ENCODE results near the gene EEF1AKMT2. TPM values are rescaled to one million over a fixed set of nuclear protein-coding genes. Genes with fewer than 3 reads are reported as not detected.

Gene EEF1AKMT2
- total RNA-seq, 1 donor from 2014 or later = 41.0 TPM

GRCh38 chr10:124763267-124763666 is 28.4 kb downstream of the EEF1AKMT2 start:
- Histone ChIP-seq H3K9ac (no peak overlapping the region), H3K9me3 (ENCODE audit: low read depth) (no peaks in the 10 kb centered on the region), H3K27ac (no peak overlapping the region), H4K20me1 (ENCODE audit: low read depth) (peaks cover 12% of the 10 kb centered on the region), H3K36me3 (peaks cover 31% of the 10 kb centered on the region), H3F3A (ENCODE audit: low read depth) (peaks cover 4% of the 10 kb centered on the region), H2AFZ (replicated peaks) (no peak overlapping the region), H3K27me3 (no peaks in the 10 kb centered on the region), H3K4me3 (no peak overlapping the region), H3K4me2 (no peak overlapping the region), H3K4me1 (no peaks in the 10 kb centered on the region), H3K79me2 (ENCODE audit: low read depth) (no peaks in the 10 kb centered on the region)
- no peaks in the 10 kb centered on the region for H3K9me3 Mint-ChIP-seq
- no peaks in the 10 kb centered on the region for H3K27me3 Mint-ChIP-seq (ENCODE audit: insufficient read depth, low read depth)
- TF ChIP-seq EZH2phosphoT487 (IDR thresholded peaks at IDR 0.05) = no peak
- TF ChIP-seq CTCF (IDR thresholded peaks at IDR 0.05) = no peak
- no peak for TF ChIP-seq EZH2 (IDR thresholded peaks at IDR 0.05)
- DNase-seq (ENCODE audit: low spot score) = no peak
- no peak overlapping the region for H3K4me3 Mint-ChIP-seq
- no peaks in the 10 kb centered on the region for H3K4me1 Mint-ChIP-seq
- no peak overlapping the region for H3K27ac Mint-ChIP-seq
- peaks cover 17% of the 10 kb centered on the region for H3K36me3 Mint-ChIP-seq

GRCh38 chr10:124762281-124762680 is 29.4 kb downstream of the EEF1AKMT2 start:
- peaks cover 12% of the 10 kb centered on the region for H4K20me1 ChIP-seq (ENCODE audit: low read depth)
- H3K4me1 Mint-ChIP-seq = peaks cover 3% of the 10 kb centered on the region
- no peak overlapping the region for H3K4me2 ChIP-seq
- H3K79me2 ChIP-seq (ENCODE audit: low read depth) = no peaks in the 10 kb centered on the region
- no peak overlapping the region for H3K9ac ChIP-seq
- DNase-seq (ENCODE audit: low spot score) = no peak
- H3K27me3 Mint-ChIP-seq (ENCODE audit: insufficient read depth, low read depth) = no peaks in the 10 kb centered on the region
- no peak overlapping the region for H2AFZ ChIP-seq (replicated peaks)
- no peaks in the 10 kb centered on the region for H3K9me3 ChIP-seq (ENCODE audit: low read depth)
- H3K9me3 Mint-ChIP-seq = no peaks in the 10 kb centered on the region
- H3K27me3 ChIP-seq = no peaks in the 10 kb centered on the region
- no peaks in the 10 kb centered on the region for H3K4me1 ChIP-seq
- H3K36me3 Mint-ChIP-seq = peaks cover 14% of the 10 kb centered on the region
- TF ChIP-seq CTCF (IDR thresholded peaks at IDR 0.05) = no peak
- TF ChIP-seq EZH2 (IDR thresholded peaks at IDR 0.05) = no peak
- TF ChIP-seq EZH2phosphoT487 (IDR thresholded peaks at IDR 0.05) = no peak
- no peak overlapping the region for H3K4me3 Mint-ChIP-seq
- no peak overlapping the region for H3K4me3 ChIP-seq
- no peak overlapping the region for H3K27ac Mint-ChIP-seq
- peaks cover 4% of the 10 kb centered on the region for H3F3A ChIP-seq (ENCODE audit: low read depth)
- H3K36me3 ChIP-seq = peaks cover 31% of the 10 kb centered on the region
- no peak overlapping the region for H3K27ac ChIP-seq

GRCh38 chr10:124756156-124756903 is 35.4 kb downstream of the EEF1AKMT2 start:
- no peaks in the 10 kb centered on the region for H3K9me3 ChIP-seq (ENCODE audit: low read depth)
- TF ChIP-seq CTCF (IDR thresholded peaks at IDR 0.05) (no peak), EZH2phosphoT487 (IDR thresholded peaks at IDR 0.05) (no peak), EZH2 (IDR thresholded peaks at IDR 0.05) (no peak)
- H3K79me2 ChIP-seq (ENCODE audit: low read depth) = no peaks in the 10 kb centered on the region
- Mint-ChIP-seq H3K36me3 (peaks cover 22% of the 10 kb centered on the region), H3K9me3 (no peaks in the 10 kb centered on the region), H3K4me3 (no peak overlapping the region), H3K27me3 (ENCODE audit: insufficient read depth, low read depth) (no peaks in the 10 kb centered on the region), H3K27ac (no peak overlapping the region), H3K4me1 (peaks cover 12% of the 10 kb centered on the region)
- no peaks in the 10 kb centered on the region for H3K27me3 ChIP-seq
- no peak for DNase-seq (ENCODE audit: low spot score)
- H3F3A ChIP-seq (ENCODE audit: low read depth) = no peaks in the 10 kb centered on the region
- peaks cover 23% of the 10 kb centered on the region for H3K36me3 ChIP-seq
- no peak overlapping the region for H3K9ac ChIP-seq
- no peak overlapping the region for H3K4me2 ChIP-seq
- H4K20me1 ChIP-seq (ENCODE audit: low read depth) = no peaks in the 10 kb centered on the region
- H3K27ac ChIP-seq = no peak overlapping the region
- no peak overlapping the region for H2AFZ ChIP-seq (replicated peaks)
- no peaks in the 10 kb centered on the region for H3K4me1 ChIP-seq
- H3K4me3 ChIP-seq = no peak overlapping the region

Measured in neural progenitor cell (in vitro differentiated cells).